IMR-90 (cell line): ENCODE results near the gene GABBR2. TPM values are rescaled to one million over a fixed set of nuclear protein-coding genes. Genes with fewer than 3 reads are reported as not detected.
A peak's percentile ranks its signal among the peaks of the same experiment; 100 is the strongest.

Experiments used
- ATAC-seq: fragments of 200-7000 bp; cut with Tn5 transposase; 2 replicates; pipeline ENCODE4 v1.9.1; 2020; ENCODE audit warnings: low read depth, mild to moderate bottlenecking, moderate library complexity
- BruUV-seq: library from RNA; stranded (reverse); fragments of 400-500 nt; replicated peaks from 2 replicates; lab custom pipeline; 2021; lab: Mats Ljungman, UMichigan
- CTCF ChIA-PET: fragments of 300-600 bp; formaldehyde crosslinking; extraction: SDS; loops from one replicate; lab custom pipeline; 2021; ENCODE audit warnings: antibody characterized with exemption; lab: Yijun Ruan, JAX
- POLR2A ChIA-PET: fragments of 300-600 bp; sonication (Branson Sonifier 250); formaldehyde crosslinking; loops from one replicate; lab custom pipeline; 2022; ENCODE audit warnings: antibody characterized with exemption; ENCODE audit not compliant: unreplicated experiment; lab: Charles Lee
- DNase-seq: peaks from one replicate; pipeline ENCODE4 v3.0.0; 2013
- H2AFZ ChIP-seq: replicated peaks from 2 replicates; pipeline ENCODE3; 2013; ENCODE audit warnings: low read length, mild to moderate bottlenecking; ENCODE audit not compliant: poor library complexity
- H2AK5ac ChIP-seq: 2 replicates; pipeline ENCODE4 v1.6.1; 2013; ENCODE audit warnings: low read depth, low read length, inconsistent platforms
- H2AK9ac ChIP-seq: replicated peaks from 2 replicates; pipeline ENCODE3; 2013; ENCODE audit warnings: mild to moderate bottlenecking, low read depth, low read length, moderate library complexity; ENCODE audit not compliant: poor library complexity
- H2BK120ac ChIP-seq: 2 replicates; pipeline ENCODE4 v1.6.1; 2013; ENCODE audit warnings: low read depth, low read length, inconsistent platforms
- H2BK15ac ChIP-seq: 3 replicates; pipeline ENCODE4 v1.6.1; 2013; ENCODE audit warnings: low read depth, low read length, inconsistent platforms
- H2BK20ac ChIP-seq: 2 replicates; pipeline ENCODE4 v1.6.1; 2013; ENCODE audit warnings: low read depth, mild to moderate bottlenecking, inconsistent platforms, low read length, moderate library complexity
- H2BK5ac ChIP-seq: 2 replicates; pipeline ENCODE4 v1.6.1; 2013; ENCODE audit warnings: mild to moderate bottlenecking, low read depth, low read length, inconsistent platforms; ENCODE audit not compliant: poor library complexity, severe bottlenecking
- H3K14ac ChIP-seq: replicated peaks from 2 replicates; pipeline ENCODE4 v1.6.1; 2013; ENCODE audit warnings: low read depth, low read length, inconsistent platforms
- H3K18ac ChIP-seq: 2 replicates; pipeline ENCODE4 v1.6.1; 2013; ENCODE audit warnings: low read depth, low read length, control low read depth
- H3K23ac ChIP-seq: 2 replicates; pipeline ENCODE4 v1.6.1; 2013; ENCODE audit warnings: low read depth, low read length, inconsistent platforms
- H3K27ac ChIP-seq: 2 replicates; pipeline ENCODE4 v1.5.1; 2013; ENCODE audit warnings: mild to moderate bottlenecking, control low read depth, low read length; ENCODE audit not compliant: insufficient read depth
- H3K27me3 ChIP-seq: 2 replicates; pipeline ENCODE4 v1.6.1; 2013; ENCODE audit warnings: low read length; ENCODE audit not compliant: control insufficient read depth, insufficient read depth
- H3K36me3 ChIP-seq: 2 replicates; pipeline ENCODE4 v1.6.1; 2013; ENCODE audit warnings: low read length, mixed read lengths; ENCODE audit not compliant: control insufficient read depth, insufficient read depth
- H3K4ac ChIP-seq: 2 replicates; pipeline ENCODE4 v1.6.1; 2013; ENCODE audit warnings: low read depth, low read length, inconsistent platforms
- H3K4me1 ChIP-seq: 2 replicates; pipeline ENCODE4 v1.6.1; 2013; ENCODE audit warnings: low read length, mixed read lengths; ENCODE audit not compliant: control insufficient read depth, insufficient read depth
- H3K4me2 ChIP-seq: 2 replicates; pipeline ENCODE4 v1.6.1; 2013; ENCODE audit warnings: low read depth, mild to moderate bottlenecking, control low read depth, low read length, moderate library complexity
- H3K4me3 ChIP-seq: 2 replicates; pipeline ENCODE4 v1.5.1; 2013; ENCODE audit warnings: low read depth, mild to moderate bottlenecking, control low read depth, low read length, moderate library complexity; ENCODE audit not compliant: insufficient read depth
- H3K56ac ChIP-seq: 2 replicates; pipeline ENCODE4 v1.6.1; 2013; ENCODE audit warnings: low read length, inconsistent platforms; ENCODE audit not compliant: insufficient read depth; ENCODE audit errors: extremely low read depth
- H3K79me1 ChIP-seq, 2 experiments: 2 replicates each; pipeline ENCODE4 v1.6.1; 2013; ENCODE audit warnings: low read length in 2 of 2, inconsistent platforms in 1 of 2, low read depth in 1 of 2
- H3K9ac ChIP-seq: 2 replicates; pipeline ENCODE4 v1.6.1; 2013; ENCODE audit warnings: low read depth, low read length, control low read depth
- H3K9me1 ChIP-seq: 2 replicates; pipeline ENCODE4 v1.6.1; 2013; ENCODE audit warnings: low read length, inconsistent platforms; ENCODE audit not compliant: insufficient read depth
- H3K9me3 ChIP-seq: 2 replicates; pipeline ENCODE4 v1.6.1; 2013; ENCODE audit warnings: low read length; ENCODE audit not compliant: control insufficient read depth, insufficient read depth
- H4K20me1 ChIP-seq: 2 replicates; pipeline ENCODE4 v1.6.1; 2013; ENCODE audit warnings: low read length, inconsistent platforms; ENCODE audit not compliant: insufficient read depth
- H4K5ac ChIP-seq: 2 replicates; pipeline ENCODE4 v1.6.1; 2013; ENCODE audit warnings: mild to moderate bottlenecking, low read depth, low read length, control low read depth
- H4K8ac ChIP-seq, 2 experiments: 2 replicates each; pipeline ENCODE4 v1.6.1; 2013; ENCODE audit warnings: low read depth in 2 of 2, low read length in 2 of 2, control low read depth in 1 of 2, inconsistent platforms in 1 of 2
- H4K91ac ChIP-seq: 2 replicates; pipeline ENCODE4 v1.6.1; 2013; ENCODE audit warnings: low read depth, low read length, inconsistent platforms; ENCODE audit not compliant: insufficient read depth
- CHD1 ChIP-seq: IDR thresholded peaks from 2 replicates; pipeline ENCODE4 v1.6.1; 2012; ENCODE audit warnings: low read depth, low read length, improper control_type of control experiment
- MAZ ChIP-seq: IDR thresholded peaks from 2 replicates; pipeline ENCODE4 v1.6.1; 2012; ENCODE audit warnings: low read depth, mild to moderate bottlenecking, low read length, improper control_type of control experiment, moderate library complexity, borderline replicate concordance
- MXI1 ChIP-seq: IDR thresholded peaks from 2 replicates; pipeline ENCODE4 v1.6.1; 2012; ENCODE audit warnings: low read depth, mild to moderate bottlenecking, low read length, moderate library complexity, borderline replicate concordance
- NFE2L2 ChIP-seq: fragments of 150-350 bp; IDR thresholded peaks from 2 replicates; pipeline ENCODE4 v1.6.1; 2016; ENCODE audit warnings: low read depth, mild to moderate bottlenecking, low read length
- RAD21 ChIP-seq: IDR thresholded peaks from 2 replicates; pipeline ENCODE4 v1.6.1; 2012; ENCODE audit warnings: low read length, improper control_type of control experiment
- WGBS, 2 experiments: methylation state at CpG; one replicate each; pipeline versions ENCODE4 v1.1.5 to v1.1.7; 2013; ENCODE audit warnings: missing lambda C conversion rate in 2 of 2; ENCODE audit not compliant: insufficient read length in 1 of 2; ENCODE audit errors: extremely low coverage in 2 of 2; 5-methylcytosine and 5-hydroxymethylcytosine counted together
- dilution Hi-C: fragments of 300-500 bp; cut with HindIII; formaldehyde crosslinking; loops from one replicate; pipeline ENCODE4 v1.14.3; 2018; ENCODE audit warnings: low sequenced_read_pairs; ENCODE audit not compliant: unreplicated experiment
- in situ Hi-C: fragments of 300-500 bp; cut with MboI; formaldehyde crosslinking; loops from 3 replicates; pipeline ENCODE4 v1.14.3; 2019; ENCODE audit warnings: low sequenced_read_pairs, inconsistent platforms, mixed read lengths
- intact Hi-C: fragments of 100-400 bp; cut with micrococcal nuclease; formaldehyde crosslinking; loops from 2 replicates; pipeline ENCODE4 v1.10.0; 2022
- polyA plus RNA-seq, 3 experiments: library from polyadenylated mRNA; depleted of rRNA; stranded (reverse); fragments of >200 nt; gene quantifications; 2 replicates each; pipeline ENCODE4 v1.2.3, GENCODE V29; 2012; ENCODE audit warnings: low replicate concordance in 1 of 3
- total RNA-seq: library from RNA; depleted of rRNA; stranded (reverse); fragments of >200 nt; gene quantifications from 2 replicates; pipeline ENCODE4 v1.2.3, GENCODE V29; 2012

GABBR2 gene
- total and polyA plus RNA-seq, 2 of the 4 experiments (the other 2 are of a cell fraction): 14.2 to 20.3 TPM

DNA sequence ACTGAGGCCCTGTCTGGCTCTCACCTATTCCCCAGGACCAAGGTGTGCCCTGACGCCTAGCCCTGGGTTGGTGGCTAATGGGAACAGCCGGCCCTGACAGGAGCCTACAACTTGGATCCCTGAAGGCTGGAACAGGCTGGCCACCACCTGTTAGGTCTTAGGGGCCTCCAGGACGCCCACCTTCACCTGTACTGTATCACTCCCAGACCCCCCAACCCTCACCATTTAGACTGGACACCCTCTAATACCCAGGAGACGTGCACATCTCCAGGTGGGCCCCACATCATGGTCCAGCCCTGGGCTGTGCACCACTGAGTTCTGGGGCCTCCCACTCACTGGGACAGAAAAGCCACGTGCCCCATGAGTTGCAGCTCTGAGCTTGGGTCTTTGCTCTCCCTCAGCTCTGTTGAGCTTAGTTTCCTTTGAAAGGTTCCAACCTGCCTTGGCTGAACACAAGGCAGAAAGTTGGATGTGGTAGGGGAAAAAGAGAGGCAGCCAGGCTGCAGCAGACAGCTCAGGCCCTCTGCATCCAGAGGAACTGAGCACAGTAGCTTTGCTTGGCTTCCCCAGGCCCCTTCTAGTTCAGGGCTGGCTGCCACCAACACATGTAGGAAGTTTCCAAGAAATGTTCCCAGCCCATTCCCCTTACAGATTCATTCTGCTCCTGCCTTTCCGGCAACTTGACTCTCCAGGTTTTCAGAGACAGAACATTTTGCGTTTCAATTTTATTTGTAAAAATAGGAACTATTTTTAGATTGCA, 336.5 kb downstream of the GABBR2 start:
- Histone ChIP-seq H2AK9ac (peak overlapping the region; percentile 42), H3K27ac (no peak overlapping the region; the same call in 1 of the 2 replicates), H3K79me1 (peaks cover 0 to 11% of the 10 kb centered on the region in 2 experiments; a peak in 3 of 4 replicates), H3K9ac (no peak overlapping the region), H2AK5ac (peak overlapping the region; percentile 72), H4K91ac (peak overlapping the region; percentile 9; the same call in 1 of the 2 replicates), H2BK120ac (peak overlapping the region; percentile 53; the same call in 1 of the 2 replicates), H4K5ac (no peak overlapping the region), H3K36me3 (peaks cover 2% of the 10 kb centered on the region; the same call in 1 of the 2 replicates), H3K14ac (peak overlapping the region; percentile 33), H2AFZ (peak overlapping the region; percentile 9), H3K23ac (no peak overlapping the region), H3K4me3 (no peak overlapping the region), H4K8ac (peak overlapping the region in 1 of 2 experiments; percentile 54; a peak in 2 of 4 replicates), H3K4ac (peak overlapping the region; percentile 71), H3K18ac (no peak overlapping the region), H3K9me1 (peaks cover 23% of the 10 kb centered on the region), H2BK20ac (peak overlapping the region; percentile 32; the same call in 1 of the 2 replicates), H3K27me3 (no peaks in the 10 kb centered on the region), H4K20me1 (no peaks in the 10 kb centered on the region), H3K56ac (no peak overlapping the region), H3K9me3 (no peaks in the 10 kb centered on the region), H3K4me2 (no peak overlapping the region), H3K4me1 (peaks cover 17% of the 10 kb centered on the region), H2BK5ac (no peak overlapping the region), H2BK15ac (peak overlapping the region; percentile 31; the same call in 1 of the 3 replicates)
- 100% methylated on average over 2 of the region's 7 CpGs; no CpG with 5 or more reads in 1 of the 2 experiments for WGBS, 2 experiments
- intact Hi-C loops (loop anchor here (5.0 kb wide), 1 partner anchor 40 kb away; no protein-coding TSS in a partner anchor), dilution Hi-C loops (no loop called here), in situ Hi-C loops (no loop called here)
- POLR2A ChIA-PET: no interaction called here
- TF ChIP-seq MXI1 (no peak), RAD21 (no peak), NFE2L2 (no peak), CHD1 (no peak), MAZ (no peak)
- BruUV-seq: no TSS peak
- no peak for DNase-seq
- CTCF ChIA-PET: no interaction called here
- no peak for ATAC-seq
